Measurements from ENCODE around the gene MED13L. TPM values are rescaled to one million over a fixed set of nuclear protein-coding genes. Genes with fewer than 3 reads are reported as not detected.

Gene MED13L
- total and polyA plus RNA-seq, 2 of the 4 experiments (the other 2 are of a cell fraction), result 17.9 to 49.1 TPM

DNA sequence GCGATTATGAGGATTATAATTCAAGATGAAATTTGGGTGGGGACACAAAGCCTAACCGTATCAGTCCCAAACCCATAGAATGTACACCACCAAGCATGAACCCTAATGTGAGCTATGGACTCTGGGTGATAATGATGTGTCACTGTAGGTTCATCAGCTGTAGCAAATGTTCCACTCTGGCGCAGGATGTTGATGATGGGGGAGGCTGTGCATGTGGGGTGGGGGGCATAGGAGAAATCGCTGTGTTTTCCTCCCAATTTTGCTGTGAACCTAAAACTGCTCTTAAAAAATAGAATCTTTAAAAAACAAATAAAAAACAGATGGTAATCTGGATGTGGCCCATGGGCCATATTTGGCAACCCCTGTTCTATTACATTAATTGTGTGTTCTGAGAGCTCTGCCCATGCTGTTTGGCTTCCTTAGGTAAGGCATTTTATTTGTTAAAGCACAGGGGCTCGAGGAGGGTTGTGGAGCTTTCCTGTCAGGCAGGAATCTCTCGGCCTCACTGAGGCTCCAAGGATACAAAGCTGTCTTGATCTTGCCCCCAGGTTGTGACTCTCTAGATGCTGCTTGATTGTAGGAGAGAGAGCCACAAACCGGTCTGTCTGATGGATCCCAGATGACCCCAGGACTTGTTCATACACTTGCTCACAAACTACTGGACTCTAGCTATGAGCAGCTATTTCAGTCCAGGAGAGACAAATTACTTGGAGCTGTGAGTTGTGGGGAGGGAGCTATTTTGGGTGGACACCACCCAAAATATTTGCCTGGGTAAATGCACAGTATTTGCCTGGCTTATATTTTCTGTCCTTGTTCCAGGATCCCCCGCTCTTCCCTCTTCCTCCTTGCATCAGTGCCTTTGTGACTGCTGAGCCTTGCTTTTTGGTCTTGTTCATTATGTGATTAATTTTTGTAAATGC, 340.2 kb downstream of the MED13L start (continued):
- no peak for TF ChIP-seq MAFK (IDR thresholded peaks at IDR 0.05; ENCODE audit: low read depth, low read length)

DNA sequence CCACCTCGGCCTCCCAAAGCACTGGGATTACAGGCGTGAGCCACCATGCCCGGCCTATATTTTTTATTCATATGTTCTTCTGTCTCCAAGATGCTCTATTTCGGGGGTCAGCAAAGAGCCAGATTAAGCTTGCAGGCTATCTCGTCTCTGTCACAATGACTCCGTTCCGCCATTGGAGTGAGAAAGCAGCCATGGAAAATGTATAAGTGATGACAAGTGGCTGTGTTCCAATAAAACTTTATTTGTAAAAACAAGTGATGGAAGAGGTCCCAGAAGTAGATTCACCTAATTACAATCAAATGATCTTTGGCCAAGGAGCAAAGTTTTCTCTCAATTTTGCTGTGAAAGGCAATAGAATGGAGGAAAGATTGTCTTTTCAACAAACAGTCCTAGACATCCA, 342.6 kb downstream of the MED13L start:
- no peaks in the 10 kb centered on the region for H3K9me3 ChIP-seq (ENCODE audit: control insufficient read depth, insufficient read depth, low read length)
- H3K27me3 ChIP-seq (ENCODE audit: control insufficient read depth, insufficient read depth, low read length), result no peaks in the 10 kb centered on the region
- no peak overlapping the region for H4K8ac ChIP-seq (ENCODE audit: low read depth in 2 of 2, low read length in 2 of 2)
- WGBS, 2 experiments (ENCODE audit: extremely low coverage in 2 of 2, insufficient read length in 1 of 2), result no CpG with 5 or more reads among the region's 7 CpGs
- no peaks in the 10 kb centered on the region for H3K4me1 ChIP-seq (ENCODE audit: control insufficient read depth, insufficient read depth, low read length)
- DNase-seq (no peak), ATAC-seq (ENCODE audit: low read depth) (no peak)
- no peaks in the 10 kb centered on the region for H3K36me3 ChIP-seq (ENCODE audit: control insufficient read depth, insufficient read depth, low read length)
- ChIA-PET CTCF (interaction anchor here (1.0 to 1.1 kb wide), 2 partner anchors 12 to 17 kb away, joined by 3 to 5 read pairs; no protein-coding TSS in a partner anchor), POLR2A (ENCODE audit: unreplicated experiment) (no interaction called here)
- no peak overlapping the region for H3K4ac ChIP-seq (ENCODE audit: low read depth, low read length)
- intact Hi-C loops (cut with micrococcal nuclease), result no loop called here
- H3K9ac ChIP-seq (ENCODE audit: low read depth, low read length), result no peak overlapping the region
- dilution Hi-C loops (cut with HindIII; ENCODE audit: low sequenced_read_pairs, unreplicated experiment), result no loop called here
- no peak overlapping the region for H2AK5ac ChIP-seq (ENCODE audit: low read depth, low read length)
- H3K79me1 ChIP-seq (ENCODE audit: low read depth in 1 of 2, low read length in 2 of 2), result no peaks in the 10 kb centered on the region
- no peak overlapping the region for H2AK9ac ChIP-seq (replicated peaks; ENCODE audit: low read depth, low read length, poor library complexity)
- no peaks in the 10 kb centered on the region for H3K9me1 ChIP-seq (ENCODE audit: insufficient read depth, low read length)
- no peak overlapping the region for H3K23ac ChIP-seq (ENCODE audit: low read depth, low read length)
- no peak overlapping the region for H2BK20ac ChIP-seq (ENCODE audit: low read depth, low read length)
- no peak overlapping the region for H2BK120ac ChIP-seq (ENCODE audit: low read depth, low read length)
- no peak overlapping the region for H3K27ac ChIP-seq (ENCODE audit: insufficient read depth, low read length)
- H2AFZ ChIP-seq (replicated peaks; ENCODE audit: low read length, poor library complexity), result no peak overlapping the region
- in situ Hi-C loops (cut with MboI; ENCODE audit: low sequenced_read_pairs), result no loop called here
- H3K4me2 ChIP-seq (ENCODE audit: low read depth, low read length), result no peak overlapping the region
- no peak overlapping the region for H2BK5ac ChIP-seq (ENCODE audit: low read depth, low read length, poor library complexity, severe bottlenecking)
- no TSS peak for BruUV-seq (replicated peaks)
- no peak overlapping the region for H3K4me3 ChIP-seq (ENCODE audit: insufficient read depth, low read depth, low read length)
- H4K20me1 ChIP-seq (ENCODE audit: insufficient read depth, low read length), result no peaks in the 10 kb centered on the region
- H4K5ac ChIP-seq (ENCODE audit: low read depth, low read length), result no peak overlapping the region
- no peak for TF ChIP-seq NFE2L2 (IDR thresholded peaks at IDR 0.05; ENCODE audit: low read depth, low read length)
- H3K18ac ChIP-seq (ENCODE audit: low read depth, low read length), result no peak overlapping the region
- no peak overlapping the region for H4K91ac ChIP-seq (ENCODE audit: insufficient read depth, low read depth, low read length)
- H3K14ac ChIP-seq (replicated peaks; ENCODE audit: low read depth, low read length), result no peak overlapping the region
- no peak overlapping the region for H3K56ac ChIP-seq (ENCODE audit: extremely low read depth, insufficient read depth, low read length)
- H2BK15ac ChIP-seq (ENCODE audit: low read depth, low read length), result no peak overlapping the region
